ENCODE results near the gene C8B.

Gene C8B

GRCh38 chr1:56965916-56966697, at the start of gene C8B:
Gene C8B, minus strand, starts transcription at chr1:56966015. Its CDS starts 67 bp downstream, at chr1:56965948.
- no peak for DNase-seq (ENCODE audit: low spot score)

- DNase-seq (ENCODE audit: low spot score): no peak
Observed at GRCh38 chr1:57015071-57015470, 49.3 kb upstream of the C8B start.

- no peak for DNase-seq (ENCODE audit: low spot score)
Observed at GRCh38 chr1:57013522-57013921, 47.7 kb upstream of the C8B start.

GRCh38 chr1:57012315-57012714, 46.5 kb upstream of the C8B start:
- DNase-seq (ENCODE audit: low spot score): no peak

- DNase-seq (ENCODE audit: low spot score): no peak
Observed at GRCh38 chr1:57010511-57010910, 44.7 kb upstream of the C8B start.

- no peak for DNase-seq (ENCODE audit: low spot score)
Observed at GRCh38 chr1:57007948-57008347, 42.1 kb upstream of the C8B start.

- no peak for DNase-seq (ENCODE audit: low spot score)
Observed at GRCh38 chr1:57007472-57007871, 41.7 kb upstream of the C8B start.

- no peak for DNase-seq (ENCODE audit: low spot score)
Observed at GRCh38 chr1:57003398-57004139, 37.8 kb upstream of the C8B start.

- no peak for DNase-seq (ENCODE audit: low spot score)
Observed at GRCh38 chr1:56995414-56996100, 29.7 kb upstream of the C8B start.

- DNase-seq (ENCODE audit: low spot score): no peak
Observed at GRCh38 chr1:56993475-56993874, 27.7 kb upstream of the C8B start.

GRCh38 chr1:56992318-56993125, 26.7 kb upstream of the C8B start:
- DNase-seq (ENCODE audit: low spot score): no peak

GRCh38 chr1:56991576-56991975, 25.8 kb upstream of the C8B start:
- DNase-seq (ENCODE audit: low spot score): no peak

GRCh38 chr1:56986397-56986796, 20.6 kb upstream of the C8B start:
- DNase-seq (ENCODE audit: low spot score): no peak

- no peak for DNase-seq (ENCODE audit: low spot score)
Observed at GRCh38 chr1:56985857-56986256, 20.0 kb upstream of the C8B start.

- DNase-seq (ENCODE audit: low spot score): no peak
Observed at GRCh38 chr1:56983484-56983883, 17.7 kb upstream of the C8B start.

- no peak for DNase-seq (ENCODE audit: low spot score)
Observed at GRCh38 chr1:56979986-56980755, 14.4 kb upstream of the C8B start.

GRCh38 chr1:56978819-56979218, 13.0 kb upstream of the C8B start:
- DNase-seq (ENCODE audit: low spot score): no peak

GRCh38 chr1:56977910-56978309, 12.1 kb upstream of the C8B start:
- DNase-seq (ENCODE audit: low spot score): no peak

GRCh38 chr1:56975446-56975845, 9.6 kb upstream of the C8B start:
- DNase-seq (ENCODE audit: low spot score): no peak

- no peak for DNase-seq (ENCODE audit: low spot score)
Observed at GRCh38 chr1:56973923-56974742, 8.3 kb upstream of the C8B start.
